ENCODE data around the gene AOPEP. TPM values are rescaled to one million over a fixed set of nuclear protein-coding genes. Genes with fewer than 3 reads are reported as not detected.

Gene AOPEP
- total RNA-seq, 1 donor from 2014 or later, result 16.6 TPM

DNA sequence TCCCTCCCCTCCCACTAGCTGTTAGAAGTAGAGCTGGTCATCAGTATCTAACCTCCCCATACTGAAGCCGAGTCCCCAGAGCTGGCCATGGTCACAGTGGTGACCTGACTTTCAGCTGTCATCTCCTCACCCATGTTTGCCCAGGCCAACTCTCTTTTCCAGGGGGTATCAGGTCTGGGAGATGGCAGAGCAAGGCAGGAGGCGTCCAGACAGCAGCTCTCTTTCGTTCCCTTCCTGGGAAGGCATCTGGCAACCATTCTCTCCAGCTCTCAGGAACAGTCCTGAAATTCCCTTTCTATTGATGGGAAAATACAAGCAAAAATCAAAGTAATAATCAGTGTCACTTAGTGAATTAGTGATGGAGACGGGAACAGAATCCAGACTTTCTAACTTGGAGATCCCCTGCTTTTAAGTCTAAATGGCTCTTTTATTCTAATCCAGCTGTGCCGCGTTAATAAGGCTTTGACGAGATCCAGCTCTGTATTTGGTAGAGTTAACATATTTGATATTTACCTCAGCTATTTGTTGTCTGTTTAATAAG lies 21.3 kb upstream of the AOPEP start:
- no peaks in the 10 kb centered on the region for H3K27me3 ChIP-seq
- H2AFZ ChIP-seq (replicated peaks), result no peak overlapping the region
- no peaks in the 10 kb centered on the region for H3K9me3 ChIP-seq (ENCODE audit: low read depth)
- H3K4me2 ChIP-seq, result no peak overlapping the region
- H3K36me3 ChIP-seq, result no peaks in the 10 kb centered on the region
- Mint-ChIP-seq H3K4me3 (no peak overlapping the region), H3K36me3 (no peaks in the 10 kb centered on the region), H3K9me3 (no peaks in the 10 kb centered on the region), H3K27me3 (ENCODE audit: insufficient read depth, low read depth) (peaks cover 4% of the 10 kb centered on the region), H3K4me1 (no peaks in the 10 kb centered on the region), H3K27ac (no peak overlapping the region)
- H3K4me3 ChIP-seq, result no peak overlapping the region
- no peaks in the 10 kb centered on the region for H3F3A ChIP-seq (ENCODE audit: low read depth)
- H3K4me1 ChIP-seq, result peaks cover 5% of the 10 kb centered on the region
- no peaks in the 10 kb centered on the region for H3K79me2 ChIP-seq (ENCODE audit: low read depth)
- TF ChIP-seq EZH2 (IDR thresholded peaks at IDR 0.05), result no peak
- no peak for TF ChIP-seq EZH2phosphoT487 (IDR thresholded peaks at IDR 0.05)
- TF ChIP-seq, protein P1, sequence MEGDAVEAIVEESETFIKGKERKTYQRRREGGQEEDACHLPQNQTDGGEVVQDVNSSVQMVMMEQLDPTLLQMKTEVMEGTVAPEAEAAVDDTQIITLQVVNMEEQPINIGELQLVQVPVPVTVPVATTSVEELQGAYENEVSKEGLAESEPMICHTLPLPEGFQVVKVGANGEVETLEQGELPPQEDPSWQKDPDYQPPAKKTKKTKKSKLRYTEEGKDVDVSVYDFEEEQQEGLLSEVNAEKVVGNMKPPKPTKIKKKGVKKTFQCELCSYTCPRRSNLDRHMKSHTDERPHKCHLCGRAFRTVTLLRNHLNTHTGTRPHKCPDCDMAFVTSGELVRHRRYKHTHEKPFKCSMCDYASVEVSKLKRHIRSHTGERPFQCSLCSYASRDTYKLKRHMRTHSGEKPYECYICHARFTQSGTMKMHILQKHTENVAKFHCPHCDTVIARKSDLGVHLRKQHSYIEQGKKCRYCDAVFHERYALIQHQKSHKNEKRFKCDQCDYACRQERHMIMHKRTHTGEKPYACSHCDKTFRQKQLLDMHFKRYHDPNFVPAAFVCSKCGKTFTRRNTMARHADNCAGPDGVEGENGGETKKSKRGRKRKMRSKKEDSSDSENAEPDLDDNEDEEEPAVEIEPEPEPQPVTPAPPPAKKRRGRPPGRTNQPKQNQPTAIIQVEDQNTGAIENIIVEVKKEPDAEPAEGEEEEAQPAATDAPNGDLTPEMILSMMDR (IDR thresholded peaks at IDR 0.05), result no peak
- DNase-seq (ENCODE audit: low spot score), result no peak
- H3K27ac ChIP-seq, result no peak overlapping the region
- no peaks in the 10 kb centered on the region for H4K20me1 ChIP-seq (ENCODE audit: low read depth)
- no peak overlapping the region for H3K9ac ChIP-seq

GRCh38 chr9:94706922-94707321 lies 19.6 kb upstream of the AOPEP start:
- no peaks in the 10 kb centered on the region for H3K27me3 Mint-ChIP-seq (ENCODE audit: insufficient read depth, low read depth)
- no peaks in the 10 kb centered on the region for H3K9me3 ChIP-seq (ENCODE audit: low read depth)
- H3K36me3 ChIP-seq, result no peaks in the 10 kb centered on the region
- H3K4me3 ChIP-seq, result no peak overlapping the region
- no peaks in the 10 kb centered on the region for H3K4me1 Mint-ChIP-seq
- H3K79me2 ChIP-seq (ENCODE audit: low read depth), result no peaks in the 10 kb centered on the region
- no peak overlapping the region for H3K27ac ChIP-seq
- no peak for TF ChIP-seq EZH2phosphoT487 (IDR thresholded peaks at IDR 0.05)
- TF ChIP-seq EZH2 (IDR thresholded peaks at IDR 0.05), result no peak
- H3K4me3 Mint-ChIP-seq, result no peak overlapping the region
- no peak overlapping the region for H3K9ac ChIP-seq
- no peak for DNase-seq (ENCODE audit: low spot score)
- H3K27ac Mint-ChIP-seq, result no peak overlapping the region
- no peaks in the 10 kb centered on the region for H3K27me3 ChIP-seq
- no peaks in the 10 kb centered on the region for H3F3A ChIP-seq (ENCODE audit: low read depth)
- peaks cover 5% of the 10 kb centered on the region for H3K4me1 ChIP-seq
- no peaks in the 10 kb centered on the region for H3K36me3 Mint-ChIP-seq
- no peaks in the 10 kb centered on the region for H4K20me1 ChIP-seq (ENCODE audit: low read depth)
- no peak overlapping the region for H2AFZ ChIP-seq (replicated peaks)
- H3K9me3 Mint-ChIP-seq, result no peaks in the 10 kb centered on the region
- no peak overlapping the region for H3K4me2 ChIP-seq

- no peaks in the 10 kb centered on the region for H3K9me3 ChIP-seq (ENCODE audit: low read depth)
- H3K4me3 ChIP-seq, result no peak overlapping the region
- DNase-seq (ENCODE audit: low spot score), result no peak
- H3K9me3 Mint-ChIP-seq, result no peaks in the 10 kb centered on the region
- no peak overlapping the region for H3K27ac Mint-ChIP-seq
- no peaks in the 10 kb centered on the region for H3K36me3 Mint-ChIP-seq
- H2AFZ ChIP-seq (replicated peaks), result no peak overlapping the region
- H3F3A ChIP-seq (ENCODE audit: low read depth), result no peaks in the 10 kb centered on the region
- H3K4me2 ChIP-seq, result no peak overlapping the region
- no peaks in the 10 kb centered on the region for H3K79me2 ChIP-seq (ENCODE audit: low read depth)
- H4K20me1 ChIP-seq (ENCODE audit: low read depth), result no peaks in the 10 kb centered on the region
- H3K27ac ChIP-seq, result no peak overlapping the region
- TF ChIP-seq, protein P1 (IDR thresholded peaks at IDR 0.05), result no peak
- no peaks in the 10 kb centered on the region for H3K4me1 ChIP-seq
- H3K9ac ChIP-seq, result no peak overlapping the region
- H3K27me3 Mint-ChIP-seq (ENCODE audit: insufficient read depth, low read depth), result peaks cover 6% of the 10 kb centered on the region
- H3K27me3 ChIP-seq, result no peaks in the 10 kb centered on the region
- H3K4me1 Mint-ChIP-seq, result no peaks in the 10 kb centered on the region
- no peaks in the 10 kb centered on the region for H3K36me3 ChIP-seq
- no peak overlapping the region for H3K4me3 Mint-ChIP-seq
Observed at GRCh38 chr9:94713436-94714215, 12.9 kb upstream of the AOPEP start.

DNA sequence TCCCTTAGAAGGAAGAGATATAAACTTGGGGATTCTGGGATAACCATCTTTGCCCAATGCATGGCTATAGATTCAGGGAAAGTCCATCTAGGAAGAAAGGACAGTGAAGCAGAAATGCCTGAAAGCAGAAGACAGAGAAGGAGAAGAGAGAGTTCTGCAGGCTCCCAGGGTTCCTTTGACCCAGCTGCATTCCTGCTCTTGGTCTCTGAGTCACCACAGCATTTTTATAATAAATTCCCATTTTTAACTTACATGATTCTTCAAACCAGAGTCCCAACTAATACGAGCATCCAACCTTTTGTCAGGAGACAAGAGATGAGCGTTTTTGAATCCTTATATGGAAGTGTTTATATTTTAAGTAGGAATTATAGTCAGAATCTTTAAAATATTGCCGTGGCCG lies 12.0 kb upstream of the AOPEP start:
- no peaks in the 10 kb centered on the region for H3K4me1 Mint-ChIP-seq
- no peak overlapping the region for H3K4me3 Mint-ChIP-seq
- DNase-seq (ENCODE audit: low spot score), result no peak
- no peaks in the 10 kb centered on the region for H3K27me3 ChIP-seq
- no peak for TF ChIP-seq EZH2phosphoT487 (IDR thresholded peaks at IDR 0.05)
- no peaks in the 10 kb centered on the region for H3K36me3 Mint-ChIP-seq
- H3K36me3 ChIP-seq, result no peaks in the 10 kb centered on the region
- H3K79me2 ChIP-seq (ENCODE audit: low read depth), result no peaks in the 10 kb centered on the region
- H3K4me1 ChIP-seq, result no peaks in the 10 kb centered on the region
- H3K27ac Mint-ChIP-seq, result no peak overlapping the region
- no peak overlapping the region for H3K4me2 ChIP-seq
- H3K9me3 Mint-ChIP-seq, result no peaks in the 10 kb centered on the region
- no peak overlapping the region for H3K27ac ChIP-seq
- no peak overlapping the region for H3K9ac ChIP-seq
- H2AFZ ChIP-seq (replicated peaks), result no peak overlapping the region
- no peaks in the 10 kb centered on the region for H3F3A ChIP-seq (ENCODE audit: low read depth)
- H3K4me3 ChIP-seq, result no peak overlapping the region
- peaks cover 6% of the 10 kb centered on the region for H3K27me3 Mint-ChIP-seq (ENCODE audit: insufficient read depth, low read depth)
- H4K20me1 ChIP-seq (ENCODE audit: low read depth), result no peaks in the 10 kb centered on the region
- no peaks in the 10 kb centered on the region for H3K9me3 ChIP-seq (ENCODE audit: low read depth)
